H9 (cell line): ENCODE data around the gene CDC27. TPM values are rescaled to one million over a fixed set of nuclear protein-coding genes. Genes with fewer than 3 reads are reported as not detected.

Experiments used
- DNase-seq: peaks from one replicate; pipeline ENCODE4 v3.0.0-alpha.2; 2017
- H2AFZ ChIP-seq: one replicate; pipeline ENCODE4 v1.6.1; 2013; ENCODE audit warnings: mild to moderate bottlenecking, low read length, control low read depth, moderate library complexity
- H2AK5ac ChIP-seq: 2 replicates; pipeline ENCODE4 v1.6.1; 2013; ENCODE audit warnings: low read length, control low read depth, mixed read lengths; ENCODE audit not compliant: insufficient read length
- H2BK120ac ChIP-seq: one replicate; pipeline ENCODE4 v1.6.1; 2013; ENCODE audit warnings: low read depth, mild to moderate bottlenecking, low read length, control low read depth, inconsistent platforms; ENCODE audit not compliant: poor library complexity, severe bottlenecking
- H2BK12ac ChIP-seq: 2 replicates; pipeline ENCODE4 v1.6.1; 2013; ENCODE audit warnings: low read length, control low read depth, mixed read lengths, low read depth; ENCODE audit not compliant: insufficient read length
- H2BK15ac ChIP-seq: 2 replicates; pipeline ENCODE4 v1.6.1; 2013; ENCODE audit warnings: low read depth, low read length, control low read depth
- H2BK20ac ChIP-seq: one replicate; pipeline ENCODE4 v1.6.1; 2013; ENCODE audit warnings: low read depth, mild to moderate bottlenecking, low read length, control low read depth, inconsistent platforms; ENCODE audit not compliant: poor library complexity, severe bottlenecking
- H2BK5ac ChIP-seq: 2 replicates; pipeline ENCODE4 v1.6.1; 2013; ENCODE audit warnings: low read length, control low read depth, mixed read lengths; ENCODE audit not compliant: insufficient read length
- H3K14ac ChIP-seq: 2 replicates; pipeline ENCODE4 v1.6.1; 2013; ENCODE audit warnings: low read length, control low read depth; ENCODE audit not compliant: insufficient read depth
- H3K18ac ChIP-seq: 2 replicates; pipeline ENCODE4 v1.6.1; 2013; ENCODE audit warnings: low read depth, mild to moderate bottlenecking, mixed read lengths, low read length, control low read depth; ENCODE audit not compliant: insufficient read length
- H3K23ac ChIP-seq: 2 replicates; pipeline ENCODE4 v1.6.1; 2013; ENCODE audit warnings: low read length, control low read depth, mixed read lengths, low read depth; ENCODE audit not compliant: insufficient read length
- H3K23me2 ChIP-seq: 2 replicates; pipeline ENCODE4 v1.6.1; 2013; ENCODE audit warnings: low read depth, mild to moderate bottlenecking, mixed read lengths, low read length, control low read depth; ENCODE audit not compliant: insufficient read length, poor library complexity, severe bottlenecking
- H3K27ac ChIP-seq: 2 replicates; pipeline ENCODE4 v1.5.1; 2013; ENCODE audit warnings: low read length, control low read depth, mixed read lengths, low read depth; ENCODE audit not compliant: insufficient read length
- H3K27me3 ChIP-seq: 2 replicates; pipeline ENCODE4 v1.6.1; 2013; ENCODE audit warnings: low read length, control low read depth, inconsistent platforms; ENCODE audit not compliant: insufficient read depth
- H3K4ac ChIP-seq: 2 replicates; pipeline ENCODE4 v1.6.1; 2013; ENCODE audit warnings: low read depth, mild to moderate bottlenecking, control low read depth, inconsistent platforms, low read length, moderate library complexity
- H3K4me1 ChIP-seq: 2 replicates; pipeline ENCODE4 v1.6.1; 2013; ENCODE audit warnings: low read length, control low read depth, inconsistent platforms; ENCODE audit not compliant: insufficient read depth
- H3K4me2 ChIP-seq: 2 replicates; pipeline ENCODE4 v1.6.1; 2013; ENCODE audit warnings: low read length, control low read depth, mixed read lengths; ENCODE audit not compliant: insufficient read length, insufficient read depth
- H3K56ac ChIP-seq: 2 replicates; pipeline ENCODE4 v1.6.1; 2013; ENCODE audit warnings: low read depth, mild to moderate bottlenecking, mixed read lengths, low read length, control low read depth; ENCODE audit not compliant: insufficient read length
- H3K79me1 ChIP-seq: 2 replicates; pipeline ENCODE4 v1.6.1; 2013; ENCODE audit warnings: low read depth, mild to moderate bottlenecking, moderate library complexity, low read length, control low read depth, inconsistent platforms; ENCODE audit not compliant: insufficient read depth, poor library complexity, severe bottlenecking
- H3K79me2 ChIP-seq: 2 replicates; pipeline ENCODE4 v1.6.1; 2013; ENCODE audit warnings: low read length, control low read depth, inconsistent platforms; ENCODE audit not compliant: insufficient read depth
- H3K9ac ChIP-seq: 2 replicates; pipeline ENCODE4 v1.6.1; 2013; ENCODE audit warnings: low read length, control low read depth, mixed read lengths; ENCODE audit not compliant: insufficient read length; ENCODE audit errors: extremely low read depth
- H3K9me3 ChIP-seq: one replicate; pipeline ENCODE4 v1.6.1; 2013; ENCODE audit warnings: low read depth, low read length, inconsistent platforms; ENCODE audit not compliant: control insufficient read depth
- H3T11ph ChIP-seq: one replicate; pipeline ENCODE4 v1.6.1; 2013; ENCODE audit warnings: mild to moderate bottlenecking, low read length, control low read depth, inconsistent platforms
- H4K20me1 ChIP-seq: one replicate; pipeline ENCODE4 v1.6.1; 2013; ENCODE audit not compliant: control insufficient read depth, insufficient read length, insufficient read depth
- H4K5ac ChIP-seq: 2 replicates; pipeline ENCODE4 v1.6.1; 2013; ENCODE audit warnings: low read depth, mild to moderate bottlenecking, mixed read lengths, low read length, control low read depth; ENCODE audit not compliant: insufficient read length
- H4K8ac ChIP-seq: replicated peaks from 2 replicates; pipeline ENCODE4 v1.6.1; 2013; ENCODE audit warnings: low read length, control low read depth, mixed read lengths, low read depth; ENCODE audit not compliant: insufficient read length
- H4K91ac ChIP-seq: 2 replicates; pipeline ENCODE4 v1.6.1; 2013; ENCODE audit warnings: low read depth, mild to moderate bottlenecking, moderate library complexity, mixed read lengths, low read length, control low read depth; ENCODE audit not compliant: insufficient read length
- H3K27ac Mint-ChIP-seq, 3 experiments: 2 replicates in 2 of 3; 3 replicates in 1 of 3; pipeline ENCODE4 v1.8.0; 2020 to 2021; ENCODE audit warnings: mixed read lengths in 3 of 3, mild to moderate bottlenecking in 1 of 3, moderate library complexity in 1 of 3
- H3K27me3 Mint-ChIP-seq: 2 replicates; pipeline ENCODE4 v1.8.0; 2021; ENCODE audit warnings: low read depth, mild to moderate bottlenecking, moderate library complexity, mixed read lengths
- H3K36me3 Mint-ChIP-seq, 3 experiments: 2 replicates in 2 of 3; 3 replicates in 1 of 3; pipeline ENCODE4 v1.8.0; 2020 to 2021; ENCODE audit warnings: low read depth in 3 of 3, mixed read lengths in 3 of 3; ENCODE audit not compliant: insufficient read depth in 1 of 3
- H3K4me1 Mint-ChIP-seq, 2 experiments: 2 replicates each; pipeline ENCODE4 v1.8.0; 2020; ENCODE audit warnings: mixed read lengths in 2 of 2
- H3K4me3 Mint-ChIP-seq, 2 experiments: 2 replicates in 1 of 2; 3 replicates in 1 of 2; pipeline ENCODE4 v1.8.0; 2020 to 2021; ENCODE audit warnings: mild to moderate bottlenecking in 2 of 2, mixed read lengths in 2 of 2, moderate library complexity in 1 of 2
- H3K9me3 Mint-ChIP-seq, 2 experiments: 2 replicates in 1 of 2; 3 replicates in 1 of 2; pipeline ENCODE4 v1.8.0; 2020; ENCODE audit warnings: mild to moderate bottlenecking in 2 of 2, mixed read lengths in 2 of 2, moderate library complexity in 1 of 2
- WGBS: extraction: QIAGEN DNeasy Blood & Tissue Kit; methylation state at CpG from one replicate; pipeline ENCODE4 v1.1.7; 2013; ENCODE audit warnings: missing lambda C conversion rate, low lambda C conversion rate, mixed read lengths; ENCODE audit not compliant: insufficient read length; ENCODE audit errors: extremely low coverage; 5-methylcytosine and 5-hydroxymethylcytosine counted together
- total RNA-seq: library from RNA; stranded (reverse); gene quantifications from 2 replicates; pipeline ENCODE4 v1.2.1, GENCODE V29; 2021
- TF ChIP-seq, protein P1 (sequence below): fragments of 200-600 bp; sonication (generic); conservative IDR thresholded peaks from 3 replicates; pipeline ENCODE4 v1.8.0; 2021; ENCODE audit warnings: antibody characterized with exemption, mild to moderate bottlenecking

The CDC27 gene
- total RNA-seq, 1 experiment from 2014 or later: 82.5 TPM

DNA sequence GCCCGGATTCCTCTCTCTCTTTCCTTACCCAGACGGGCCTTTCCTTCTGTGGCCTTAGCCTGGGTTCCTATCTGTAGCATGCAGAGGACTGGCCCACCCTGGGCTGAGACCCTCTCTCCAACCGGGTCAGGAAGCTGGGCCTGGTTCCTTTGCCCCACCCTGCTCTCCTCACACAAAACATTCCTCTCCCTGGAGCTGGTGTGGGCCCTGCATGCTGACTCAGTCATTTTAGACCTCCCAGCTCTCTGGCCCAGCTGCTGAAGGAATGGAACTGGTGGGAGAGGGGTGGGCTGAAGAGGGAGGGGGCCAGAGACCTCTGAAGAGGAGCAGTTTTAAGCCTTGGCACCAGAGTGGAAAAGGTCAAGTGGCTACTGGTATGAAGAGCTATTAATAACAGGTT, 21.0 kb upstream of the CDC27 start:
- H3K27ac Mint-ChIP-seq: no peak overlapping the region
- peaks cover 20% of the 10 kb centered on the region in 2 experiments for H3K4me1 Mint-ChIP-seq

More for the DNA sequence above, 21.0 kb upstream of the CDC27 start:
- no peak for DNase-seq
- Histone ChIP-seq H3K18ac (no peak overlapping the region), H3K4me2 (no peak overlapping the region), H2BK12ac (no peak overlapping the region), H2AK5ac (no peak overlapping the region), H2BK15ac (no peak overlapping the region), H3K56ac (no peak overlapping the region), H3K79me2 (no peaks in the 10 kb centered on the region), H3K9me3 (no peaks in the 10 kb centered on the region), H3K23ac (no peak overlapping the region), H3K27ac (no peak overlapping the region), H4K8ac (no peak overlapping the region), H3K4me1 (peaks cover 5% of the 10 kb centered on the region; the same call in 1 of the 2 replicates), H3K27me3 (no peaks in the 10 kb centered on the region; the same call in 1 of the 2 replicates), H2BK5ac (no peak overlapping the region), H3K14ac (no peak overlapping the region), H2BK120ac (no peak overlapping the region), H3K79me1 (no peaks in the 10 kb centered on the region), H2BK20ac (no peak overlapping the region), H3K4ac (no peak overlapping the region), H4K91ac (no peak overlapping the region), H4K20me1 (no peaks in the 10 kb centered on the region), H3T11ph (no peak overlapping the region), H3K9ac (no peak overlapping the region), H2AFZ (no peak overlapping the region), H3K23me2 (no peaks in the 10 kb centered on the region), H4K5ac (no peak overlapping the region)
- TF ChIP-seq, protein P1, sequence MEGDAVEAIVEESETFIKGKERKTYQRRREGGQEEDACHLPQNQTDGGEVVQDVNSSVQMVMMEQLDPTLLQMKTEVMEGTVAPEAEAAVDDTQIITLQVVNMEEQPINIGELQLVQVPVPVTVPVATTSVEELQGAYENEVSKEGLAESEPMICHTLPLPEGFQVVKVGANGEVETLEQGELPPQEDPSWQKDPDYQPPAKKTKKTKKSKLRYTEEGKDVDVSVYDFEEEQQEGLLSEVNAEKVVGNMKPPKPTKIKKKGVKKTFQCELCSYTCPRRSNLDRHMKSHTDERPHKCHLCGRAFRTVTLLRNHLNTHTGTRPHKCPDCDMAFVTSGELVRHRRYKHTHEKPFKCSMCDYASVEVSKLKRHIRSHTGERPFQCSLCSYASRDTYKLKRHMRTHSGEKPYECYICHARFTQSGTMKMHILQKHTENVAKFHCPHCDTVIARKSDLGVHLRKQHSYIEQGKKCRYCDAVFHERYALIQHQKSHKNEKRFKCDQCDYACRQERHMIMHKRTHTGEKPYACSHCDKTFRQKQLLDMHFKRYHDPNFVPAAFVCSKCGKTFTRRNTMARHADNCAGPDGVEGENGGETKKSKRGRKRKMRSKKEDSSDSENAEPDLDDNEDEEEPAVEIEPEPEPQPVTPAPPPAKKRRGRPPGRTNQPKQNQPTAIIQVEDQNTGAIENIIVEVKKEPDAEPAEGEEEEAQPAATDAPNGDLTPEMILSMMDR: no peak
- no CpG with 5 or more reads among the region's 3 CpGs for WGBS
- H3K36me3 Mint-ChIP-seq: no peaks in the 10 kb centered on the region
- no peak overlapping the region for H3K4me3 Mint-ChIP-seq
- H3K9me3 Mint-ChIP-seq: no peaks in the 10 kb centered on the region
- peaks cover 1% of the 10 kb centered on the region for H3K27me3 Mint-ChIP-seq
